ENCODE results near the gene MAPKAPK5.

The MAPKAPK5 gene

DNA sequence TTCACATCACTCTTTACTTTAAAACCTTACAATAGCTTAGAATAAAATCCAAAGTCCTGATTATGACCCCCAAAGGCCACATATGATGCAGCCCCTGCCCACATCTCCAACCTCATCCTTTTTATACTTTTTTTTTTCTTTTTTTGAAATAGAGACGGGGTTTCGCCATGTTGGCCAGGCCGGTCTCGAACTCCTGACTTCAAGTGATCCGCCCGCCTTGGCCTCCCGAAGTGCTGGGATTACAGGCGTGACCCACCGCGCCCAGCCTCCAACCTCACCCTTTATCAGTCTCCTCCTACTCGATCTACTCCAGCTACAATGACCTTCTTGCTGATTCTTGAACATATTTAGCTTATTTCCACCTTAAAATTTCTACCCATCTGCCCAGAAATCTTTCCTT, 1.2 kb upstream of the MAPKAPK5 start:
- peak overlapping the region; percentile 94 for H3K9ac ChIP-seq (ENCODE audit: low read depth, low read length)
- H3K36me3 ChIP-seq (ENCODE audit: insufficient read depth, low read length) = peaks cover 6% of the 10 kb centered on the region; the same call in 1 of the 2 replicates
- peaks cover 4% of the 10 kb centered on the region; the same call in 1 of the 2 replicates for H3K4me1 ChIP-seq (ENCODE audit: insufficient read depth, low read length)
- no peaks in the 10 kb centered on the region for H3K9me3 ChIP-seq (ENCODE audit: control insufficient read depth, insufficient read depth, low read length)

DNA sequence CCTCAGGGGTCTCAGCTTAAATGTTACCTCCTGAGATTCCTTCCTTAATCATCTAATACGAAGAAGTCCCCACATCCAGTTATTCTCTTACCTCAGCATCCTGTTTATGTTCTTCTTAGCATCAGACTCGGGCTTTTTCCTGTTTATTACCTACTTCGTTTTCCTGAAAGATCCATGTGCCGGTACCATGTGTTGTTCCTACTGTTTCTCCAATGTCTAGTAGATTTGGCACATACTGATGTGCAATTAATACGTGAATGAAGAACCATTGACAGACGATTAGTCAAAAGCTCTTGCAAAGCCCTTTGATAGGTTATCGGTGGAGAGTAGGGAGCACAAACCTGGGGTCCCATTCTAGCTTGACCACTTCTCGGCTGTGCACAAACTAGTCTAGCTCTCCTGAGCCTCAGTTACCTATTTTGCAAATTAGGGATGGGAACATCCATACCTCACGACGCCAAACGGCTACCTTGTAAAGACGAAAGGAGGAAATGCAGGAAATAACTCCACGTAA, 735 bp upstream of the MAPKAPK5 start:
- H3K36me3 ChIP-seq (ENCODE audit: insufficient read depth, low read length) = peaks cover 6% of the 10 kb centered on the region; the same call in 1 of the 2 replicates
- H3K4me1 ChIP-seq (ENCODE audit: insufficient read depth, low read length) = peaks cover 4% of the 10 kb centered on the region; the same call in 1 of the 2 replicates
- no peaks in the 10 kb centered on the region for H3K9me3 ChIP-seq (ENCODE audit: control insufficient read depth, insufficient read depth, low read length)
- H3K9ac ChIP-seq (ENCODE audit: low read depth, low read length) = peak overlapping the region; percentile 94

DNA sequence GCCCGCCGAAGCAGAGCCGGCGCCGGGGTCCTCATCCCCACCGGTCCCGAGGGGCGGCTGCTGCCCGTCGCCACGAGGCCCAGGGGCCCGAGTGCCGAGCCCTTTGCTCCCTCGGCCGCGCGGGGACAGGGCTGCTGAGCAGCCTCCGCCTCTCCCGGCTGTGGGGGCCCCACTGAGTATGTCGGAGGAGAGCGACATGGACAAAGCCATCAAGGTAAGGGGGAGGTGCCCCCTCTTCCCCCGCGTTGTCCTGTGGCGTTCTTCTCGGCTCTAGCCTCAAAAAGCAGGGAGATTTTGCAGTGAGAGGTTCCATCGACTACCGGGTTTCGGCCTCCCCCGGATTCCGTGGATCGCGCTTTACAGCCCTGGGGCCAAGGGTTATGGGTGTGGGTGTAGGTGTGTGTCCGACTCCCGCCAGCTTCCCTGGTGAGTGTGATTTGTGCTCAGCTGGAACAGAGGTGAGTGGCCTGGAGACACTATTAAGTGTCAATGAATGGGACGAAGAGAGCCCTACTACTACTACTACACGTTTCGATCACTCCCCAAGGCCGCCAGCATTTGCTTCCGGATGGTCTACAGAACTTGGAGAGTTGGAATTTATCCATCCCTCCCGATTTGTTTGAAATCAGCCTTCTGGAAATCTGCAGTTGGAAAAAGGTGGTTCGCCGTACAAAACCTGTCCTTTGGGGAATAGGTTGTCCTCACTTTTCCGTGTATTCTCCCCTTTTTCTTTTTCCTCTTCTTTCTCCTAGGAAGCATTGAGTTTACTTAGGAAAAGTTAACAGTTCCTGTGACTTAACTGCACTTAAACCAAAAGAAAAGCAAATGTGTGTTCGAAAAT, 748 bp downstream of the MAPKAPK5 start:
- Histone ChIP-seq H3K9me3 (ENCODE audit: control insufficient read depth, insufficient read depth, low read length) (no peaks in the 10 kb centered on the region), H3K36me3 (ENCODE audit: insufficient read depth, low read length) (peaks cover 6% of the 10 kb centered on the region; the same call in 1 of the 2 replicates), H3K4me1 (ENCODE audit: insufficient read depth, low read length) (peaks cover 4% of the 10 kb centered on the region; the same call in 1 of the 2 replicates), H3K9ac (ENCODE audit: low read depth, low read length) (peak overlapping the region; percentile 94)

DNA sequence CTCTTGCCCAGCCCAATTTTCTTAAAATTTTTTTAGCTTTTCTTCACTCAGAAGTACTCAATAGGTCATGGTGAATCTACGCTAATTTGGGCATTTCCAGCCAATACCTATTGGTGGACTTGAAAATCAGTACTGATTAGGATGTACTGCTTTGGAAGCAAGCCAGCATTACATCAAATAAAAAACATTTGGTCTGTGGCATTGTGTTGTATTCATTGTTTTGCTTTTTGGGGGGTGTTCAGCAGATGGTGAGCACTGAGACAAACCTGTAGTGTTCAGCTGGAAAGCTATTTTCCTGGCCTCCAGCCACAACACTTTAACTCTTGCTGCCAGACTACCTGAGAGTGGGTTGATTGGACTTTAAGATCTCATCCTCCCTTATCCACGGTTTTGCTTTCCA, 4.0 kb downstream of the MAPKAPK5 start:
- H3K9me3 ChIP-seq (ENCODE audit: control insufficient read depth, insufficient read depth, low read length) = peaks cover 3% of the 10 kb centered on the region; the same call in 1 of the 2 replicates
- H3K4me1 ChIP-seq (ENCODE audit: insufficient read depth, low read length) = no peaks in the 10 kb centered on the region
- H3K9ac ChIP-seq (ENCODE audit: low read depth, low read length) = no peak overlapping the region
- H3K36me3 ChIP-seq (ENCODE audit: insufficient read depth, low read length) = no peaks in the 10 kb centered on the region; the same call in none of the 2 replicates

DNA sequence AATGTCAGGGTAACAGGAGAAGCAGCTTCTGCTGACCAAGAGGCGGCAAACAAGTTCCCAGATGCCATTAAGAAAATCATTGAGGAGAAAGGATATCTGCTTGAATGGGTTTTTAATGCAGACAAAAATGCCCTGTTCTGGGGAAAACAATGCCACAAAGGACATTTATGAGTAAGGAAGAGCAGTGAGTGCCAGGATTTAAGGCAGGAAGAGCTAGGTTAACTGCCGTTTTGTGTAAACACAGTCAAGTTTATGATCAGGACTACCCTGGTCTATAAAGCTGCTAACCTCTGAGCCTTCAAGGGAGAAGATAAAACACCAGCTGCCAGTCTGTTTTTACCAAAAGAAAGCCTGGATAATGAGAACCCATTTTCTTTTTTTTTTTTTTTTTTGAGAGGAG, 8.5 kb downstream of the MAPKAPK5 start:
- no peaks in the 10 kb centered on the region; the same call in 1 of the 2 replicates for H3K36me3 ChIP-seq (ENCODE audit: insufficient read depth, low read length)
- H3K4me1 ChIP-seq (ENCODE audit: insufficient read depth, low read length) = no peaks in the 10 kb centered on the region
- H3K9me3 ChIP-seq (ENCODE audit: control insufficient read depth, insufficient read depth, low read length) = peaks cover 3% of the 10 kb centered on the region; the same call in 1 of the 2 replicates
- H3K9ac ChIP-seq (ENCODE audit: low read depth, low read length) = no peak overlapping the region

DNA sequence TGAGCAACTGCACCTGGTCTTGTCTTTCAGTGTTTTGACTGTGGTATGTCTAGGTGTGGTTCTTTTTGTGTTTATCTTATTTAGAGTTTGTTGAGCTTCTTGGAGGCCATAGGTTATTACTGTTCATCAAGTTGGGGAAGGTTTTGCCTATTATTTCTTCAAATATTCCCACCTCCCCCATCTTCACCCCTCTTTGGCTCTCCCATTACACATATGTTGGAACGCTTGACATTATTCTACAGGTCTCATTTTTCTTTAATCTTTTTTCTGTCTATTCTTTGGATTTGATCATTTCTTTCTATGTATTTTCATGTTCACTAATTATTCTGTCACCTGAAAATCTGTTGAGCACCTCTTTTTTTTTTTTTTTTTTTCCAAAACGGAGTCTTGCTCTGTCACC, 16.2 kb downstream of the MAPKAPK5 start:
- Histone ChIP-seq H3K9ac (ENCODE audit: low read depth, low read length) (no peak overlapping the region), H3K9me3 (ENCODE audit: control insufficient read depth, insufficient read depth, low read length) (peaks cover 5% of the 10 kb centered on the region; the same call in 1 of the 2 replicates), H3K4me1 (ENCODE audit: insufficient read depth, low read length) (no peaks in the 10 kb centered on the region), H3K36me3 (ENCODE audit: insufficient read depth, low read length) (peaks cover 4% of the 10 kb centered on the region; the same call in 1 of the 2 replicates)

DNA sequence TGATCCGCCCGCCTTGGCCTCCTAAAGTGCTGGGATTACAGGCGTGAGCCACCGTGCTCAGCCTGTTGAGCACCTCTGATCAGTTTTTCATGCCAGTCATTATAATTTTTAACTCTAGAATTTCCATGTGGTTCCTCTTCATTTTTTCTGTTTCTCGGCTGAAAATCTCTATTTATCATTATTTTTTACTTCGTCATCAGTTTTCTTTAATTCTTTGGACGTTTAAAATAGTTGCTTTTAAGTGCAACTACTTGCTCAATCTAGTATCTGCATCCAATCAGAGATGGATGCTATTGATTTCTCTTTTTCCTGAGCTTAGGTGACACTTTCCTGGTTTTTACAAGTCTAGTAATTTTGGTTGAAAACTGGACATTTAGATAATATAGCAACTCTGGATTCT, 16.8 kb downstream of the MAPKAPK5 start:
- H3K9me3 ChIP-seq (ENCODE audit: control insufficient read depth, insufficient read depth, low read length) = peaks cover 5% of the 10 kb centered on the region; the same call in 1 of the 2 replicates
- peaks cover 4% of the 10 kb centered on the region; the same call in 1 of the 2 replicates for H3K36me3 ChIP-seq (ENCODE audit: insufficient read depth, low read length)
- no peak overlapping the region for H3K9ac ChIP-seq (ENCODE audit: low read depth, low read length)
- no peaks in the 10 kb centered on the region for H3K4me1 ChIP-seq (ENCODE audit: insufficient read depth, low read length)

DNA sequence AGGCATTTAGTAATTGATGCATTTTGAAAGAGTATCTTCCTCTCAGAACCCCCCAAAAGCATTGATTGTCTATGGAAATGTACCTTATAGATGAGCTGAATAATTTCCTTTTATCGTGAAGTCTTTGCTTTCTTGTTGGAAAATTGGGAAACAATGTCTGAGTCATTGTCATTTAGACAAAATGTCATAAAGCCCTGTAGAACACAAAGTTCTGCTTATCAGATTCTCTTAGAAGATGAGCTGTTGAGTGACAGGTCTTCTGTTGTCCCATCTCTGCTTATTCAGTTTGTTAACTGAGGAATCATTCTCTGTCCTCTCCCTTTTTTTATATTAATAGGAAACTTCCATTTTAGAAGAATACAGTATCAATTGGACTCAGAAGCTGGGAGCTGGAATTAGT, 22.9 kb downstream of the MAPKAPK5 start:
- H3K36me3 ChIP-seq (ENCODE audit: insufficient read depth, low read length) = peaks cover 4% of the 10 kb centered on the region
- H3K4me1 ChIP-seq (ENCODE audit: insufficient read depth, low read length) = peaks cover 27% of the 10 kb centered on the region
- H3K9me3 ChIP-seq (ENCODE audit: control insufficient read depth, insufficient read depth, low read length) = no peaks in the 10 kb centered on the region
- no peak overlapping the region for H3K9ac ChIP-seq (ENCODE audit: low read depth, low read length)

DNA sequence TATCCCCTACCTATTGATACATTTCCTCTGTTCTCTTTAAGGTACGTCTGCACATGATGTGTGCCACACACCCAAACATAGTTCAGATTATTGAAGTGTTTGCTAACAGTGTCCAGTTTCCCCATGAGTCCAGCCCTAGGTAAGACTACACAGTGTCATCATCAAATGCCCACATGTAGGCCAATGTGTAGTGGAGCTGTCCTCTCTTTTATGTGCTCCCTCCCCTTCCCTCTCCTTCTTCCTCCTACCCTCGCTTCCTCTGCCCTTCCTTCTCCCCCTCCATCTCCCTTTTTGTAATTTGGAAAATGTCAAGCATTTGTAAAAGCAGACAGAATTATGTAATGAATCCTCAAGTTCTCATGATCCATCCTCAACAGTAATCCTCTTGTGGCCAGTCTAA, 25.5 kb downstream of the MAPKAPK5 start:
- no peak overlapping the region for H3K9ac ChIP-seq (ENCODE audit: low read depth, low read length)
- H3K4me1 ChIP-seq (ENCODE audit: insufficient read depth, low read length) = peaks cover 33% of the 10 kb centered on the region
- H3K9me3 ChIP-seq (ENCODE audit: control insufficient read depth, insufficient read depth, low read length) = no peaks in the 10 kb centered on the region
- peaks cover 15% of the 10 kb centered on the region for H3K36me3 ChIP-seq (ENCODE audit: insufficient read depth, low read length)

DNA sequence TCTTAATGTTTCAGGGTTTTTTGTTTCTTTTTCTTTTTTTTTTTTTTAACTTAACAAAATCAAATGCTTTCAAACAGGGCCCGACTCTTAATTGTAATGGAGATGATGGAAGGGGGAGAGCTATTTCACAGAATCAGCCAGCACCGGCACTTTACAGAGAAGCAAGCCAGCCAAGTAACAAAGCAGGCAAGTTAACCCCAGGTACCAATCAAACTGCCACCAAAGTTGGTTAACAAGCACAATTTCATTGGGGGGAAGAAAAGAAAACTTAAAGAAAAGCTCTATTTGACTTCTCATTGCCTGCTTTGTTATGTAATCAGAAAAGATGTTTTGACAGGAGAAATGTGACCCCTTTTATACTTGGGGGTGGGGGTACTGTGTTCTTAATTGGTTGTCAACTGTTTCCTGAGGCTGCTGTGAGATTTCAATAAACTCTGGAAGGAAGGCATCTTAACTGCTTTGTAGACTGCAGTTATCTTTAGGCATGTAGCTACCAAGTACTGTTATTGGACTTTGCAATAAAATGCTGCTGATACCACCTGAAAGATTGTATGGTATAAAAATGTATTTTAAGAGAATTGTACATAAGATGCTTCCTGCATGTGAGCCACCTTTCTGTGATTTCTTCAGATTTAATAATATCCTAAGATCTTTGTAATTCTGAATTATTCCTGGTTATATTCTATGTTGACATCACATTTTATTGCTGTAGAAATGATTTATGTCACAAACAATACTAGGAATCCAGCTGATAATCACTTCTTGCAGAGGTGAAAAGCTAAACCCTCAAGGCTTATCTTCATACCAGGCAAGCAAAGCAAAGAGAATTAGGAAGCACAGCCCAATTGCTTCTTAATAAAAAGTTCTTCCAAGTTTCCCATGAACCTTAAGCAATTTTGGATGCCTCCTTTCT, 26.9 kb downstream of the MAPKAPK5 start:
- no peaks in the 10 kb centered on the region for H3K9me3 ChIP-seq (ENCODE audit: control insufficient read depth, insufficient read depth, low read length)
- peak overlapping the region; percentile 28; the same call in 1 of the 2 replicates for H3K9ac ChIP-seq (ENCODE audit: low read depth, low read length)
- H3K4me1 ChIP-seq (ENCODE audit: insufficient read depth, low read length) = peaks cover 33% of the 10 kb centered on the region
- H3K36me3 ChIP-seq (ENCODE audit: insufficient read depth, low read length) = peaks cover 16% of the 10 kb centered on the region

DNA sequence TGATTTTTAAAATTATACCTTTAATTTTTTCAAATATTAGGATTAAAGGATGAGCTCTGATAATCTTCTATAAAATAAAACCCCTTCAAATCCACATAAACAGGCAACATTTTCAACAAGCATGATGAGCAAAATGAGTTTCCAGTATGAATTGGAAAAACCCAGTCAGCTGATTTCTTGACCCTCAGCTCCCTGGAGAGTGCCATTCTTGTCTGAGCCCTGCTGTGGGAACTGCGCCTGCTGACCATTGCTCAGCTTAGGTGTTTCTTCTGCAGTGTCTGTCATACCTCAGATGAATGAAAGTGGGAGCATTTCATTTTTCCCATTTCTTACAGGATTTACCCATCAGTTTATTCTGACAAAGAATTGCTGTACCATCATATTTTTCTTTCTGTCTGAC, 27.6 kb downstream of the MAPKAPK5 start:
- Histone ChIP-seq H3K9ac (ENCODE audit: low read depth, low read length) (no peak overlapping the region), H3K36me3 (ENCODE audit: insufficient read depth, low read length) (peaks cover 16% of the 10 kb centered on the region), H3K4me1 (ENCODE audit: insufficient read depth, low read length) (peaks cover 33% of the 10 kb centered on the region), H3K9me3 (ENCODE audit: control insufficient read depth, insufficient read depth, low read length) (no peaks in the 10 kb centered on the region)

DNA sequence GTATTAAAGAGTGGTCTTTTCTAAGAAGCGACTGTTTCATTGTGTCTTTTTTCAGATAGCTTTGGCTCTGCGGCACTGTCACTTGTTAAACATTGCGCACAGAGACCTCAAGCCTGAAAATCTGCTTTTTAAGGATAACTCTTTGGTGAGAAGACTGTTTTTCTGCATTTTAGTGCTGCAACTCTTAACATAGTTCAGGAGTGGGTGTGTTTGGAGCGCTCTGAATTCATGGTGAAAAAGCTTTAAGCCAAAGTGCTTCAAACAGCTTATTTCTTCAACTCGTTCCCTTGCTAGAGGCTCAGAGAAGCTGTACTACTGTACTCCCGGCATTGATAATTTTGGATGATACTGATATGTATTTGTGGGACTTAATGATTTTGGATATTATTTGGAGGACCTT, 28.2 kb downstream of the MAPKAPK5 start:
- no peaks in the 10 kb centered on the region for H3K9me3 ChIP-seq (ENCODE audit: control insufficient read depth, insufficient read depth, low read length)
- peaks cover 16% of the 10 kb centered on the region for H3K36me3 ChIP-seq (ENCODE audit: insufficient read depth, low read length)
- peaks cover 33% of the 10 kb centered on the region for H3K4me1 ChIP-seq (ENCODE audit: insufficient read depth, low read length)
- no peak overlapping the region for H3K9ac ChIP-seq (ENCODE audit: low read depth, low read length)

DNA sequence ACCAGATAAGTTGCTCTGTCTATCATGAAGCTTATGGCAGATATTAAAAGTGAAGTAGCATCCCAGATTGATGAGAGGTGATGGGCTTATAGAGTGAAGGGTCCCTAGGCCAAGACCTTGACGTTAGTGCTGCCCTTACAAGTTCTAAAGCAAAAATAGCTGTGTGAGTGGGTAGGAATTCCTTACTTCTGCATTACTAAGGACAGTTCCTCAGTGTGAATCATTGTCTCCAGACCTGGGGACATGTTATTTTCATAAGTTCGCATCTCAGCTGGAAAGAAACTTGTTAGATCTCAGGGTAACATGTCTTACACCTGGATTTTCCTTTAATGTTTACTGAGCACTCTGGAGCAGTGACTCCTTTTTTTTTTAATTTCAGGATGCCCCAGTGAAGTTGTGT, 28.7 kb downstream of the MAPKAPK5 start:
- Histone ChIP-seq H3K9me3 (ENCODE audit: control insufficient read depth, insufficient read depth, low read length) (no peaks in the 10 kb centered on the region), H3K9ac (ENCODE audit: low read depth, low read length) (no peak overlapping the region), H3K4me1 (ENCODE audit: insufficient read depth, low read length) (peaks cover 33% of the 10 kb centered on the region), H3K36me3 (ENCODE audit: insufficient read depth, low read length) (peaks cover 16% of the 10 kb centered on the region)

DNA sequence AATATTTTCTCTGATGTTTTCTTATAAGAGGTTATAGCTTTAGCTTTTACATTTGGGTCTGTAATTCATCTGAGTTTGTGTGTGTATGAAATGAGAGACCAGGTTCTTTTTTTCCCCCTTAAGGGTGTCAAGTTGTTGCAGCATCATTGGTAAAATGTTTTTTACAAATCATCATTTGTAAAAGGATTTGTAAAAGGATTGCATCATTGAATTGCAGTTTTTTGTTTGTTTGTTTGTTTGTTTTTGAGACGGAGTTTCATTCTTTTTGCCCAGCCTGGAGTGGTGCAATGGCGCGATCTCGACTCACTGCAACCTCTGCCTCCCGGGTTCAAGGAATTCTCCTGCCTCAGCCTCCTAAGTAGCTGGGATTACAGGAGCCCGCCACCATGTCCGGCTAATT, 31.1 kb downstream of the MAPKAPK5 start:
- Histone ChIP-seq H3K36me3 (ENCODE audit: insufficient read depth, low read length) (peaks cover 16% of the 10 kb centered on the region), H3K9ac (ENCODE audit: low read depth, low read length) (no peak overlapping the region), H3K4me1 (ENCODE audit: insufficient read depth, low read length) (peaks cover 22% of the 10 kb centered on the region), H3K9me3 (ENCODE audit: control insufficient read depth, insufficient read depth, low read length) (no peaks in the 10 kb centered on the region)
